C4-2B (cell line): ENCODE measurements around the gene CMIP.

Source experiments
- ZFX ChIP-seq: fragments of 450-650 bp; IDR thresholded peaks from 2 replicates; pipeline ENCODE4 v1.6.1; 2017
- TF ChIP-seq, protein P1 (sequence below): fragments of 450-650 bp; conservative IDR thresholded peaks from 2 replicates; pipeline ENCODE4 v1.5.1; 2017; ENCODE audit warnings: mild to moderate bottlenecking

DNA sequence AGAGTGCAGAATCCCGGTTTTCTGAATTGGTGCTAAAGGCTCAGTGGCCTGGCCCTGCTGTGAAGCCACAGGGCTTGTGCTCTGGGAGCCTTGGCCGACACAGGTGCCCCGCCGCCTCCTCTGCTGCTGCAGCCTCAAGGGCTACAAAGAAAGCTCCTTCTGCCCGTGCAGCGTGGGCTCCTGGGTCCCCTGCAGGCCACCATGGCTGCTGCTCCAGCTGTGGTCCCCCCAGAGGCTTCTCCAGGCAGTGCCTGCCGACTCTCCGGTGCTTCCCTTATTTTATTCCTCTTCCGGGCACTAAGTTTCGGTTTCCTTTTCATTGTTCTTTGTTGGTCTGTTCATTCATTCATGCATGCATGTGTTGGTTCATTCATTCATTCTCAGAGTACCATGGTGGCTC is 53.1 kb downstream of the CMIP start:
- TF ChIP-seq, protein P1, sequence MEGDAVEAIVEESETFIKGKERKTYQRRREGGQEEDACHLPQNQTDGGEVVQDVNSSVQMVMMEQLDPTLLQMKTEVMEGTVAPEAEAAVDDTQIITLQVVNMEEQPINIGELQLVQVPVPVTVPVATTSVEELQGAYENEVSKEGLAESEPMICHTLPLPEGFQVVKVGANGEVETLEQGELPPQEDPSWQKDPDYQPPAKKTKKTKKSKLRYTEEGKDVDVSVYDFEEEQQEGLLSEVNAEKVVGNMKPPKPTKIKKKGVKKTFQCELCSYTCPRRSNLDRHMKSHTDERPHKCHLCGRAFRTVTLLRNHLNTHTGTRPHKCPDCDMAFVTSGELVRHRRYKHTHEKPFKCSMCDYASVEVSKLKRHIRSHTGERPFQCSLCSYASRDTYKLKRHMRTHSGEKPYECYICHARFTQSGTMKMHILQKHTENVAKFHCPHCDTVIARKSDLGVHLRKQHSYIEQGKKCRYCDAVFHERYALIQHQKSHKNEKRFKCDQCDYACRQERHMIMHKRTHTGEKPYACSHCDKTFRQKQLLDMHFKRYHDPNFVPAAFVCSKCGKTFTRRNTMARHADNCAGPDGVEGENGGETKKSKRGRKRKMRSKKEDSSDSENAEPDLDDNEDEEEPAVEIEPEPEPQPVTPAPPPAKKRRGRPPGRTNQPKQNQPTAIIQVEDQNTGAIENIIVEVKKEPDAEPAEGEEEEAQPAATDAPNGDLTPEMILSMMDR = no peak
- TF ChIP-seq ZFX = no peak
